ENCODE measurements around the gene GUCA1A.
"Not testable (repeated sequence)": the region's sequence is repeated elsewhere in the genome, so short reads cannot be mapped to it uniquely, and the experiment has no call there.

GUCA1A gene

GRCh38 chr6:42203183-42203582 lies 30.0 kb downstream of the GUCA1A start:
- in situ Hi-C loops (cut with MboI; ENCODE audit: low sequenced_read_pairs, unreplicated experiment): no loop called here
- no peak for TF ChIP-seq CTCF (IDR thresholded peaks at IDR 0.05; ENCODE audit: borderline replicate concordance, control extremely low read depth, extremely low read depth, insufficient read depth, missing control alignments)
- DNase-seq (ENCODE audit: low spot score): no peak

- DNase-seq (ENCODE audit: low spot score): no peak
Observed at GRCh38 chr6:42204768-42205282, 31.7 kb downstream of the GUCA1A start.

GRCh38 chr6:42207559-42207958 lies 34.4 kb downstream of the GUCA1A start:
- DNase-seq (ENCODE audit: low spot score); in situ Hi-C loops (cut with MboI; ENCODE audit: low sequenced_read_pairs, unreplicated experiment): not testable (repeated sequence)

More at GRCh38 chr6:42204768-42205282, 31.7 kb downstream of the GUCA1A start:
- TF ChIP-seq CTCF (IDR thresholded peaks at IDR 0.05; ENCODE audit: borderline replicate concordance, control extremely low read depth, extremely low read depth, insufficient read depth, missing control alignments): no peak
- in situ Hi-C loops (cut with MboI; ENCODE audit: low sequenced_read_pairs, unreplicated experiment): no loop called here

GRCh38 chr6:42210551-42210950 lies 37.4 kb downstream of the GUCA1A start:
- TF ChIP-seq CTCF (IDR thresholded peaks at IDR 0.05; ENCODE audit: borderline replicate concordance, control extremely low read depth, extremely low read depth, insufficient read depth, missing control alignments): no peak
- no peak for DNase-seq (ENCODE audit: low spot score)
- in situ Hi-C loops (cut with MboI; ENCODE audit: low sequenced_read_pairs, unreplicated experiment): no loop called here

GRCh38 chr6:42211726-42212125 lies 38.6 kb downstream of the GUCA1A start:
- DNase-seq (ENCODE audit: low spot score): no peak
- in situ Hi-C loops (cut with MboI; ENCODE audit: low sequenced_read_pairs, unreplicated experiment): no loop called here
- no peak for TF ChIP-seq CTCF (IDR thresholded peaks at IDR 0.05; ENCODE audit: borderline replicate concordance, control extremely low read depth, extremely low read depth, insufficient read depth, missing control alignments)

GRCh38 chr6:42212442-42212841 lies 39.3 kb downstream of the GUCA1A start:
- in situ Hi-C loops (cut with MboI; ENCODE audit: low sequenced_read_pairs, unreplicated experiment): no loop called here
- TF ChIP-seq CTCF (IDR thresholded peaks at IDR 0.05; ENCODE audit: borderline replicate concordance, control extremely low read depth, extremely low read depth, insufficient read depth, missing control alignments): no peak
- DNase-seq (ENCODE audit: low spot score): no peak

- DNase-seq (ENCODE audit: low spot score); in situ Hi-C loops (cut with MboI; ENCODE audit: low sequenced_read_pairs, unreplicated experiment): not testable (repeated sequence)
Observed at GRCh38 chr6:42216495-42216894, 43.3 kb downstream of the GUCA1A start.

GRCh38 chr6:42217157-42217518 lies 44.0 kb downstream of the GUCA1A start:
- no peak for DNase-seq (ENCODE audit: low spot score)
- in situ Hi-C loops (cut with MboI; ENCODE audit: low sequenced_read_pairs, unreplicated experiment): no loop called here
- TF ChIP-seq CTCF (IDR thresholded peaks at IDR 0.05; ENCODE audit: borderline replicate concordance, control extremely low read depth, extremely low read depth, insufficient read depth, missing control alignments): no peak
